Cardiac muscle cell (in vitro differentiated cells and primary cell): ENCODE results near the gene NEU1. TPM values are rescaled to one million over a fixed set of nuclear protein-coding genes. Genes with fewer than 3 reads are reported as not detected.

Source experiments
- DNase-seq, 2 donors: peaks; one replicate each; pipeline versions ENCODE4 v3.0.0 to v3.0.0-alpha.2; 2010 to 2017; ENCODE audit warnings: low read depth in 1 of 2, low spot score in 1 of 2
- H3K27ac ChIP-seq: fragments of 200-600 bp; sonication (generic); 2 replicates; pipeline ENCODE4 v1.5.1; 2016
- H3K27me3 ChIP-seq: fragments of 200-600 bp; sonication (generic); 2 replicates; pipeline ENCODE4 v1.6.0; 2016; ENCODE audit warnings: control low read depth
- H3K36me3 ChIP-seq: fragments of 200-600 bp; sonication (generic); 2 replicates; pipeline ENCODE4 v1.5.1; 2016; ENCODE audit warnings: control low read depth
- H3K4me1 ChIP-seq: fragments of 200-600 bp; sonication (generic); 2 replicates; pipeline ENCODE4 v1.8.1; 2017; ENCODE audit warnings: low read depth, mild to moderate bottlenecking, mixed run types
- H3K4me3 ChIP-seq: fragments of 200-600 bp; sonication (generic); 2 replicates; pipeline ENCODE4 v1.5.1; 2016; ENCODE audit warnings: mild to moderate bottlenecking
- H3K9me3 ChIP-seq: fragments of 200-600 bp; sonication (generic); 2 replicates; pipeline ENCODE4 v1.5.1; 2017; ENCODE audit warnings: low read depth, mild to moderate bottlenecking, control low read depth
- CTCF ChIP-seq: IDR thresholded peaks from 2 replicates; pipeline ENCODE4 v1.5.1; 2012; ENCODE audit warnings: low read depth, mild to moderate bottlenecking, low read length
- polyA plus RNA-seq: library from polyadenylated mRNA; unstranded; fragments of >200 nt; fragmentation: Nextera tagmentation; extraction: Ambion mirVana; gene quantifications from 2 replicates; pipeline ENCODE4 v1.2.1, GENCODE V29; 2016
- total RNA-seq: library from RNA; depleted of rRNA; stranded (reverse); fragments of >200 nt; gene quantifications from 2 replicates; pipeline ENCODE4 v1.2.3, GENCODE V29; 2016

NEU1 gene
- total and polyA plus RNA-seq, 2 experiments from 2014 or later, result 26.6 to 27.6 TPM

- H3K4me1 ChIP-seq, result peaks cover 21% of the 10 kb centered on the region
- peak overlapping the region; percentile 83 for H3K4me3 ChIP-seq
- H3K9me3 ChIP-seq, result no peaks in the 10 kb centered on the region
- peak in 1 of 2 donors; percentile 6 for DNase-seq
- no peak for TF ChIP-seq CTCF
- no peaks in the 10 kb centered on the region for H3K27me3 ChIP-seq
- H3K36me3 ChIP-seq, result peaks cover 1% of the 10 kb centered on the region
- peak overlapping the region; percentile 78 for H3K27ac ChIP-seq
Measured at GRCh38 chr6:31900917-31901414, 38.3 kb upstream of the NEU1 start.

GRCh38 chr6:31899882-31900722 is 37.5 kb upstream of the NEU1 start:
- Histone ChIP-seq H3K27me3 (no peaks in the 10 kb centered on the region), H3K4me3 (no peak overlapping the region), H3K36me3 (peaks cover 9% of the 10 kb centered on the region), H3K27ac (peak overlapping the region; percentile 78), H3K9me3 (no peaks in the 10 kb centered on the region), H3K4me1 (peaks cover 21% of the 10 kb centered on the region)
- DNase-seq, result no peak
- TF ChIP-seq CTCF, result no peak

- Histone ChIP-seq H3K27me3 (no peaks in the 10 kb centered on the region), H3K9me3 (no peaks in the 10 kb centered on the region), H3K4me1 (peaks cover 21% of the 10 kb centered on the region), H3K4me3 (no peak overlapping the region), H3K27ac (peak overlapping the region; percentile 64), H3K36me3 (peaks cover 15% of the 10 kb centered on the region)
- no peak for DNase-seq
- TF ChIP-seq CTCF, result no peak
Measured at GRCh38 chr6:31899215-31899614, 36.6 kb upstream of the NEU1 start.

GRCh38 chr6:31898383-31899011 is 35.9 kb upstream of the NEU1 start:
- H3K27ac ChIP-seq, result peak overlapping the region; percentile 73
- peak; percentile 44 to 60 for DNase-seq
- peaks cover 22% of the 10 kb centered on the region for H3K36me3 ChIP-seq
- H3K4me1 ChIP-seq, result peaks cover 21% of the 10 kb centered on the region
- H3K4me3 ChIP-seq, result peak overlapping the region; percentile 100
- no peaks in the 10 kb centered on the region for H3K9me3 ChIP-seq
- no peak for TF ChIP-seq CTCF
- H3K27me3 ChIP-seq, result no peaks in the 10 kb centered on the region

- Histone ChIP-seq H3K36me3 (peaks cover 29% of the 10 kb centered on the region), H3K4me3 (peak within 1 kb of the TSS; percentile 100), H3K4me1 (peaks cover 21% of the 10 kb centered on the region), H3K9me3 (no peaks in the 10 kb centered on the region), H3K27me3 (no peaks in the 10 kb centered on the region), H3K27ac (peak within 1 kb of the TSS; percentile 73)
- no peak for TF ChIP-seq CTCF
- DNase-seq, result peak; percentile 83 to 90
Measured at GRCh38 chr6:31897612-31898382, 35.2 kb upstream of the NEU1 start, which contains the start of gene EHMT2. Gene EHMT2, minus strand, starts transcription at chr6:31897698. Its CDS starts 21 bp downstream, at chr6:31897677.
